GM13976 (cell line): Measurements from ENCODE around the gene FLII.

Source experiments
- DNase-seq: peaks from one replicate; pipeline ENCODE4 v3.0.0; 2012; ENCODE audit warnings: low spot score
- CTCF ChIP-seq: IDR thresholded peaks from 2 replicates; pipeline ENCODE4 v1.5.1; 2012; ENCODE audit warnings: borderline replicate concordance, mild to moderate bottlenecking; ENCODE audit not compliant: insufficient read depth; ENCODE audit errors: extremely low read depth, missing control alignments, control extremely low read depth
- in situ Hi-C: fragments of 300-500 bp; cut with MboI; formaldehyde crosslinking; loops from one replicate; pipeline ENCODE4 v1.12.0; 2022; ENCODE audit warnings: low sequenced_read_pairs, mixed read lengths, inconsistent platforms; ENCODE audit not compliant: unreplicated experiment

Gene FLII

DNA sequence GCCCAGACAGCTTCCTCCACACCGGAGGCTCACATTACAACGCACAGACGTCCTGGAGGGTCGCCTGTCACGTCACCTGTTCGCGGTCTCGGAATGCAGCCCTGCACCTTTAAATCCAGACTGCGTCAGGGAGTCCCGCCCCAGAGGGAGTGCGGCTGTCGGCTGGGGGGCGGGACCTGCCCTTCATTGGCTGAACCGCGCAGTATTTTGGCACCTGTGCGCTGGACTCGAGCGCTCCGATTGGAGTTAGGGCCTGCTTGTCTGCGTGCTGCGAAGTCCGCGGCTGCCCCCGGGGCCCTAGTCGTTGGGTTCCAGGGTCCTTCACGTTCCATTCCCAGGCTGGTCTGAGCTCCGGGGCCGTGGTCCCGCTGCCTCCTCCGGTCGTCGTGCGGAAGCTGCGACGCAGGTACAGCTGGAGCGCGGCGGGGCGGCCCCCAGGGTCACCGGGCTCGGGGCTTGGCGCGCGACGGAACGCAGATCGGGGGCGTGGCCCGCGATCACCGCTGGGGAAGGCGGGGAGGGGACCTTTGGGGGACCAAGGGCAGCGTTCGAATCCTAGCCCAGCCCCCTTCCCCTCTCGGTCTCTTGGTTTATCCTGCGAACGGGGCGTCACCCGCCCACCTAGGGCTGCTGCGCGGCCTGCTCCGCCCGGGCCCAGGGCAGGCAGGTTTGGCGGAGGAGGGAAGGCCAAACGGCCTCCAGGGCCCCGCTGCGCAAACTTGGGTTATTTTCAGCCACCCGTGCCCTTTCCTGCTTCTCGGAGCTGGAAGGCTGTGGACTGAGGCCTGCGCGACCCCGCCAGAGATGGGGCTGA is 2.0 kb upstream of the FLII start, which contains the start of gene MIEF2:
TSS of gene MIEF2 (plus strand) at position 331 of the 814 bp plus-strand sequence. CDS start 2,059 bp downstream, outside the sequence.
- in situ Hi-C loops: no loop called here
- peak; percentile 99 for DNase-seq
- no peak for TF ChIP-seq CTCF

DNA sequence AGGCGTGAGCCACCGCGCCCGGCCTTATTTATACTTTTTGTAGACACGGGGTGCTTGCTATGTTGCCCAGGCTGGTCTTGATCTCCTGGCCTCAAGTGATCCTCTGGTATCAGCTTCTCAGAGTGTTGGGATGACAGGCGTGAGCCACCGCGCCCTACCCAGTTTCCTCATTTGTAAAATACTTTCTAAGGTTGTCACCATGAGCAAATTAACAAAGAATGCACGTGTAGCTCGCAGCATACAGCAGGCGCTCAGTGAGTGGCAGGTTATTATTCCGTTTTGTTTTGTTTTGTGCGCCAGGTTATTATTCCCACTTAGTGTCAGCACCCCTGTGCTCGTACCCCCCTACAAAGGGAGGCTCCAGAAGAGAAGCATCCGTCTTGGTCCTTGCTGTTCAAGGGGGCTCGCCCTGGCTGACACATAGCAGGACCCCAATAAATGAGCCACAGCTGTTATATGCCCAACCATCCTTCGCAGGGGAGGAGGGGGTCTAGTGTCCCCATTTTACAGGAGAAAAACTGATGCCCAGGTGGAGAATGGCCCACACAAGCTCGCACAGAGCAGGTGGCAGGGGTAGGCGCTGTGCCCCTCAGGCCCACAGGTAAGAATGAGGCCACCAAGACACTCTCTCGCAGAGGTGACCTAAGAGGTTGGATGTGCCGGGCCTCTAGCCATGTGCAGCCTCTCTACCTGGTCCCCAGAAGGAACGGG is 1.2 kb upstream of the FLII start:
- in situ Hi-C loops: no loop called here
- TF ChIP-seq CTCF: no peak
- DNase-seq: no peak

GRCh38 chr17:18257982-18258355 is 569 bp downstream of the FLII start:
- in situ Hi-C loops: no loop called here
- TF ChIP-seq CTCF: no peak
- peak; percentile 81 for DNase-seq

GRCh38 chr17:18257268-18257981 is 1.1 kb downstream of the FLII start:
- peak; percentile 72 for DNase-seq
- in situ Hi-C loops: no loop called here

DNA sequence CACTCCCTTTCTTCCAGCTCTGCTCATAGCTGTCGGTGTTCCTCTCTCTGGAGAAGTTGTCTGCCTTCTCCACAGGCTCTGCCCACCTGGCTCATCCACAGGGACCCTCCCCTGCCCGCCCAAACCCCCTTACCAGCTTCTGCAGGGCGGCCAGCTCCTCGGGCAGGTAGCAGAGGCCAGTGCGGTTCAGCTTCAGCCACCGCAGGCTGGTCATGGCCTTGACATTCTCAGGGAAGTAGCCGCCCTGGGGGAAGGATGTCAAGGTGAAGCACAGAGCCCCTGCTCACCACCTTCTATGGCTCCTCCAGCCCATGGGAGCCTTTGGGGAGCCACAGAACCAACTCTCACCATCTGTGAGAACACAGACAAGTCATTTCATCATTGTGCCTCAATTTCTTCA is 1.8 kb downstream of the FLII start:
- no peak for DNase-seq
- TF ChIP-seq CTCF: no peak
- in situ Hi-C loops: no loop called here

More at GRCh38 chr17:18257268-18257981, 1.1 kb downstream of the FLII start:
- no peak for TF ChIP-seq CTCF

GRCh38 chr17:18256351-18256750 is 2.2 kb downstream of the FLII start:
- no peak for DNase-seq
- in situ Hi-C loops: no loop called here
- no peak for TF ChIP-seq CTCF
